PFSK-1 (cell line): ENCODE data around the gene JAM3.

ENCODE experiments used
- FOXP2 ChIP-seq: optimal IDR thresholded peaks from 2 replicates; pipeline ENCODE3; 2011; ENCODE audit warnings: borderline replicate concordance, control low read depth, inconsistent platforms; ENCODE audit not compliant: insufficient read depth; ENCODE audit errors: extremely low read length, extremely low read depth
- POLR2AphosphoS5 ChIP-seq: IDR thresholded peaks from 2 replicates; pipeline ENCODE4 v1.6.1; 2012; ENCODE audit warnings: low read depth, mild to moderate bottlenecking, control low read depth, low read length, moderate library complexity
- REST ChIP-seq, 2 experiments: IDR thresholded peaks; 2 replicates each; pipeline versions ENCODE4 v1.6.1 to v1.8.0; 2011 to 2012; ENCODE audit warnings: low read depth in 2 of 2, low read length in 2 of 2, control low read depth in 1 of 2, inconsistent platforms in 1 of 2, mild to moderate bottlenecking in 1 of 2, moderate library complexity in 1 of 2; ENCODE audit not compliant: insufficient read depth in 1 of 2
- SIN3A ChIP-seq: IDR thresholded peaks from 2 replicates; pipeline ENCODE4 v1.6.1; 2012; ENCODE audit warnings: mild to moderate bottlenecking, low read length, moderate library complexity, borderline replicate concordance; ENCODE audit not compliant: insufficient read depth
- TAF1 ChIP-seq: IDR thresholded peaks from 2 replicates; pipeline ENCODE4 v1.6.1; 2012; ENCODE audit warnings: low read length, control low read depth, borderline replicate concordance; ENCODE audit not compliant: insufficient read depth

The JAM3 gene

GRCh38 chr11:134181707-134182106 lies 112.8 kb downstream of the JAM3 start:
- TF ChIP-seq REST (IDR thresholded peaks at IDR 0.05; ENCODE audit: insufficient read depth in 1 of 2, low read depth in 2 of 2, low read length in 2 of 2) (no peak), POLR2AphosphoS5 (no peak), SIN3A (no peak), FOXP2 (no peak), TAF1 (no peak)

- TF ChIP-seq SIN3A (no peak), TAF1 (no peak), REST (IDR thresholded peaks at IDR 0.05; ENCODE audit: insufficient read depth in 1 of 2, low read depth in 2 of 2, low read length in 2 of 2) (no peak), POLR2AphosphoS5 (no peak), FOXP2 (no peak)
These were observed 127.9 kb downstream of the JAM3 start for GRCh38 chr11:134196756-134197155.

GRCh38 chr11:134199531-134199930 lies 130.7 kb downstream of the JAM3 start:
- TF ChIP-seq FOXP2 (no peak), REST (IDR thresholded peaks at IDR 0.05; ENCODE audit: insufficient read depth in 1 of 2, low read depth in 2 of 2, low read length in 2 of 2) (no peak), TAF1 (no peak), SIN3A (no peak), POLR2AphosphoS5 (no peak)

- TF ChIP-seq FOXP2 (no peak), POLR2AphosphoS5 (no peak), SIN3A (no peak), TAF1 (no peak), REST (IDR thresholded peaks at IDR 0.05; ENCODE audit: insufficient read depth in 1 of 2, low read depth in 2 of 2, low read length in 2 of 2) (no peak)
These were observed 131.8 kb downstream of the JAM3 start for GRCh38 chr11:134200688-134201087.
